ENCODE measurements around the gene AOPEP. TPM values are rescaled to one million over a fixed set of nuclear protein-coding genes. Genes with fewer than 3 reads are reported as not detected.

AOPEP gene
- total RNA-seq, 4 donors from 2014 or later = 80.7 to 428 (median 126) TPM

- no peak for TF ChIP-seq POLR2A (IDR thresholded peaks at IDR 0.05)
- TF ChIP-seq, protein P1, sequence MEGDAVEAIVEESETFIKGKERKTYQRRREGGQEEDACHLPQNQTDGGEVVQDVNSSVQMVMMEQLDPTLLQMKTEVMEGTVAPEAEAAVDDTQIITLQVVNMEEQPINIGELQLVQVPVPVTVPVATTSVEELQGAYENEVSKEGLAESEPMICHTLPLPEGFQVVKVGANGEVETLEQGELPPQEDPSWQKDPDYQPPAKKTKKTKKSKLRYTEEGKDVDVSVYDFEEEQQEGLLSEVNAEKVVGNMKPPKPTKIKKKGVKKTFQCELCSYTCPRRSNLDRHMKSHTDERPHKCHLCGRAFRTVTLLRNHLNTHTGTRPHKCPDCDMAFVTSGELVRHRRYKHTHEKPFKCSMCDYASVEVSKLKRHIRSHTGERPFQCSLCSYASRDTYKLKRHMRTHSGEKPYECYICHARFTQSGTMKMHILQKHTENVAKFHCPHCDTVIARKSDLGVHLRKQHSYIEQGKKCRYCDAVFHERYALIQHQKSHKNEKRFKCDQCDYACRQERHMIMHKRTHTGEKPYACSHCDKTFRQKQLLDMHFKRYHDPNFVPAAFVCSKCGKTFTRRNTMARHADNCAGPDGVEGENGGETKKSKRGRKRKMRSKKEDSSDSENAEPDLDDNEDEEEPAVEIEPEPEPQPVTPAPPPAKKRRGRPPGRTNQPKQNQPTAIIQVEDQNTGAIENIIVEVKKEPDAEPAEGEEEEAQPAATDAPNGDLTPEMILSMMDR (IDR thresholded peaks at IDR 0.05) = no peak
- intact Hi-C loops (cut with DNase I; ENCODE audit: low total_unique reads) = no loop called here
- DNase-seq = no peak
- Histone ChIP-seq H3K4me1 (peaks cover 6 to 20% of the 10 kb centered on the region in 2 donors), H3K27me3 (no peaks in the 10 kb centered on the region), H3K36me3 (no peaks in the 10 kb centered on the region), H3K4me3 (no peak overlapping the region), H3K9me3 (no peaks in the 10 kb centered on the region), H3K27ac (peak overlapping the region; percentile 10 to 100)
Measured at GRCh38 chr9:95021166-95021886, 294.8 kb downstream of the AOPEP start.

DNA sequence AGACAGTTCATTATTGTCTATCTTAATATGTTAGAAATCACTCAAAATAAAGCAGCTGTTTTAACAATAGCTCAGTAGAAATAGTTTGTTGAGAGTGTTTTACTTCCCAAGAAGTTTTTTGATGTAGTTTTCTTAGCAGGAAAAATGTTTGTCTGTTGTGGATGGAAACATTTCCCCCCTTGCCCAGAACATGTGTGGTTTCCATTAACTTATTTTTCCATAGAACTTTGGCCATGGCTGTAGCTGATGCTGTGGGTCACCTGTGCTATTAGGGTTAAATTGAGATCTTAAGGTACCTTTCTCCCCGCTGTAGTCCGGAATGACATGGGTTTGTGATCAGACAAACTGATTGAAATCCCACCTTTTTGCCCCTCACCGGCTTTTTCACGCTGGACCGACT, 296.2 kb downstream of the AOPEP start:
- intact Hi-C loops (cut with DNase I; ENCODE audit: low total_unique reads) = no loop called here
- Histone ChIP-seq H3K36me3 (no peaks in the 10 kb centered on the region), H3K9me3 (no peaks in the 10 kb centered on the region), H3K4me1 (peaks cover 11 to 20% of the 10 kb centered on the region in 2 donors), H3K4me3 (no peak overlapping the region), H3K27ac (peak overlapping the region; percentile 77 to 100), H3K27me3 (no peaks in the 10 kb centered on the region)
- TF ChIP-seq POLR2A (IDR thresholded peaks at IDR 0.05) = no peak
- no peak for DNase-seq

DNA sequence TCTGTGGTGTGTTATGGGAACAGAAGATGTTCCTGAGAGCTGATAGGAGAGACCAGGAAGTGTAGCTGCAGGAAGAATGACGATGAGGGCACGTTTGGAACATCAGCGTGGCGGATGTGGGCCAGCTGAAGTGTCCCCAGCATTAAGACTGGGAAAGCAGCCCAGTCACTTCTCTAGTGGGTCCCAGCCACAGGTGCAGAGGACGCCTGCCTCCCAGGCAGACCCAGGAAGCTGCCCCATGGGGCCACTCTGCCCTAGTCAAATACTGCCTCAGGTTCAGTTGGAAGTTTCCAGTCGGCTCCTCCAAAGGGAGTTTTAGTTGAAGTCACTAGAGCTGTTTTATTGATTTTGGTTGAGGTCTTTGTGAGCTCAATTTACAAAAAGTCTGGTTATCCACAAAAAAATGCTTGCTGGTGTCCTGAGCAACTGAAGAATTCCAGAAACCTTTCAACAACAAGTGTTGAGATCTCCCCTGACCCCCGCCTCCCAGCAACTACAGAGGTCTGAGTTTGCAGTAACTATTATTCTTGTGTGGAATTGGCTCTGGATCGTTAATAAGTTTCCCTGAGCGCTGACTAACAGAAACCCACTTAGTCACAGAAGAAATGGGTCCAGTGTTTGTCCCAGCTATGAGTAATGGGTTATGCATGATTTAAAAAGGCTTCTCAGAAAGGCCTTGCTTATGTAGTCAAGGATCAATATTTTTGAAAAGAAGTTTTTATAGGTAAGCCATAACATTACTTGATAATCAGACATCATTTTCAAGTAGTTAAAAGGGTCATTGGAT, 296.9 kb downstream of the AOPEP start:
- peaks cover 13 to 20% of the 10 kb centered on the region in 2 donors for H3K4me1 ChIP-seq
- no peaks in the 10 kb centered on the region for H3K9me3 ChIP-seq
- DNase-seq = no peak
- H3K36me3 ChIP-seq = no peaks in the 10 kb centered on the region
- TF ChIP-seq, protein P1 (IDR thresholded peaks at IDR 0.05) = no peak
- no peak for TF ChIP-seq POLR2A (IDR thresholded peaks at IDR 0.05)
- H3K27me3 ChIP-seq = no peaks in the 10 kb centered on the region
- H3K4me3 ChIP-seq = peak overlapping the region in 1 of 2 donors; percentile 10
- H3K27ac ChIP-seq = peak overlapping the region; percentile 77 to 100
- intact Hi-C loops (cut with DNase I; ENCODE audit: low total_unique reads) = no loop called here

DNA sequence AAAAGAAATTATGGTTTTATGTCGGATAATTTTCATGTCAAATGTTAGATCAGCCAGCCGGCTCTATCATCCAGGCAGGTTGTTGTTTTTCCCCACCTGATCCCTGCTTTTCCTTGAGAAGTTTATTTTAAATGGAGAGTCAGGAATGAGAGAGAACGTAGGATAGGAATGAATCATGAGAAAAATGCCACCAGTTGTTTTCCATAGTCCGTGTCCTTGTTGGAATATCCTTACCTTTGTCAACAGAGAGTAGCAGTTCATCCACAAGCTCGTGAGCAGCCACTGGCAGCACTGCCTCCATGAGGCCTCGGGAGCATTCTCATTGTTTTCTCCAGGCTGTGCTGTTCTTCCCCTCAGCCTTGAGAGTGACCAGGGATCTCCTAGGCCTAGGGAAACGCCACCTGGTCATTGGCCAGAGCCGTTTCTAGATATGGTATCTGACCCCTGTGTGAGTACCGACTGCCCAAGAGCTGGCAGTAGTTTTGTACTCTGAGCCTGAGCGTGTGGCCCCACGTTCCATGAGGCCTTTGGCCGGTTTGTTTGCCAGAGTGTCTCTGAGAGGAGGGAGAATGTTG, 297.7 kb downstream of the AOPEP start:
- Histone ChIP-seq H3K36me3 (no peaks in the 10 kb centered on the region), H3K9me3 (no peaks in the 10 kb centered on the region), H3K4me3 (peak overlapping the region in 1 of 2 donors; percentile 10), H3K27ac (peak overlapping the region; percentile 77 to 100), H3K27me3 (no peaks in the 10 kb centered on the region), H3K4me1 (peaks cover 20% of the 10 kb centered on the region in 2 donors)
- no peak for DNase-seq
- intact Hi-C loops (cut with DNase I; ENCODE audit: low total_unique reads) = no loop called here
- no peak for TF ChIP-seq POLR2A (IDR thresholded peaks at IDR 0.05)
- TF ChIP-seq, protein P1 (IDR thresholded peaks at IDR 0.05) = no peak

GRCh38 chr9:95025213-95026147, 299.0 kb downstream of the AOPEP start:
- Histone ChIP-seq H3K4me1 (peaks cover 16 to 23% of the 10 kb centered on the region in 2 donors), H3K27ac (peak overlapping the region; percentile 77 to 100), H3K4me3 (no peak overlapping the region), H3K9me3 (no peaks in the 10 kb centered on the region), H3K36me3 (no peaks in the 10 kb centered on the region), H3K27me3 (no peaks in the 10 kb centered on the region)
- intact Hi-C loops (cut with DNase I; ENCODE audit: low total_unique reads) = no loop called here
- peak; percentile 77 to 80 for DNase-seq
- TF ChIP-seq, protein P1 (IDR thresholded peaks at IDR 0.05) = peak in 3 of 4 experiments; percentile 15 to 46 (median 45)
- peak in 1 of 2 donors; percentile 48 for TF ChIP-seq POLR2A (IDR thresholded peaks at IDR 0.05)

Data from uterus (tissue), 4 donors.